ENCODE results near the gene COMMD9. TPM values are rescaled to one million over a fixed set of nuclear protein-coding genes. Genes with fewer than 3 reads are reported as not detected.

The COMMD9 gene
- polyA plus RNA-seq, 1 of the 3 experiments (the other 2 are of a cell fraction), result 44.2 TPM

- WGBS (ENCODE audit: low lambda C conversion rate), result 72% methylated on average over 8 of the region's 9 CpGs
- POLR2A ChIA-PET, result no interaction called here
- H3K9me2 ChIP-seq, result no peaks in the 10 kb centered on the region
- H3K4me1 ChIP-seq (ENCODE audit: control insufficient read depth in 1 of 2, insufficient read depth in 2 of 2, low read depth in 1 of 2, low read length in 1 of 2), result peaks cover 0 to 6% of the 10 kb centered on the region in 2 experiments; a peak in 1 of 4 replicates
- no peak overlapping the region for H3K9ac ChIP-seq
- no peaks in the 10 kb centered on the region for H3K79me2 ChIP-seq (ENCODE audit: insufficient read depth)
- no peak overlapping the region for H3K4me3 ChIP-seq (ENCODE audit: low read depth in 2 of 2, low read length in 1 of 2)
- DNase-seq, result peak; percentile 42
- H2AFZ ChIP-seq (ENCODE audit: low read depth), result no peak overlapping the region
- no peaks in the 10 kb centered on the region for H3F3A ChIP-seq (replicated peaks; ENCODE audit: insufficient read depth)
- TF ChIP-seq GATA2 (CRISPR knock-in tag; IDR thresholded peaks at IDR 0.05), result no peak
- TF ChIP-seq TCF12 (IDR thresholded peaks at IDR 0.05), result no peak
- TF ChIP-seq CHD2 (IDR thresholded peaks at IDR 0.05; ENCODE audit: low read length, partially characterized antibody), result peak; percentile 11
- TF ChIP-seq RCOR1 (IDR thresholded peaks at IDR 0.05; ENCODE audit: low read length), result peak; percentile 49; the same call in 1 of the 2 replicates
- no peak; a peak in 1 of 4 replicates for TF ChIP-seq EP300 (IDR thresholded peaks at IDR 0.05; ENCODE audit: borderline replicate concordance in 1 of 2, low read depth in 1 of 2, low read length in 1 of 2)
- no peak for TF ChIP-seq YY1 (IDR thresholded peaks at IDR 0.05; ENCODE audit: low read depth)
- no peak for TF ChIP-seq MAX (IDR thresholded peaks at IDR 0.05; ENCODE audit: low read depth)
- TF ChIP-seq TEAD4 (IDR thresholded peaks at IDR 0.05; ENCODE audit: borderline replicate concordance, insufficient read depth), result no peak
- TF ChIP-seq NFIC (IDR thresholded peaks at IDR 0.05; ENCODE audit: borderline replicate concordance), result no peak
- TF ChIP-seq SIN3A (IDR thresholded peaks at IDR 0.05; ENCODE audit: borderline replicate concordance, low read depth, low read length), result no peak
- no peak for TF ChIP-seq FOXM1 (IDR thresholded peaks at IDR 0.05; ENCODE audit: low read depth)
- TF ChIP-seq IRF3 (IDR thresholded peaks at IDR 0.05; ENCODE audit: low read depth, low read length), result no peak
- H3K36me3 ChIP-seq (replicated peaks in 1 of 2; ENCODE audit: control insufficient read depth in 1 of 2, insufficient read depth in 2 of 2, low read length in 1 of 2), result no peaks in the 10 kb centered on the region
- no peaks in the 10 kb centered on the region for H3K9me3 ChIP-seq
- H4K20me1 ChIP-seq (ENCODE audit: insufficient read depth), result no peaks in the 10 kb centered on the region
- no peaks in the 10 kb centered on the region for H3K27me3 ChIP-seq (ENCODE audit: insufficient read depth)
- no peak overlapping the region for H3K27ac ChIP-seq (ENCODE audit: low read depth in 2 of 2, low read length in 1 of 2)
- no peak overlapping the region for H3K4me2 ChIP-seq
- CTCF ChIA-PET, result interaction anchor here (0.8 to 8.1 kb wide), 11 partner anchors 10 to 647 kb away, joined by 3 to 88 read pairs (median 5); no protein-coding TSS in a partner anchor
These were observed 24.9 kb downstream of the COMMD9 start for GRCh38 chr11:36264011-36264972.

GRCh38 chr11:36261094-36261493 lies 28.1 kb downstream of the COMMD9 start:
- CTCF ChIA-PET, result interaction anchor here (0.9 to 1.8 kb wide), 10 partner anchors 8 to 645 kb away, joined by 3 to 17 read pairs (median 3); partner anchors contain the start of gene TRAF6
- POLR2A ChIA-PET, result no interaction called here
- no peaks in the 10 kb centered on the region for H3F3A ChIP-seq (replicated peaks; ENCODE audit: insufficient read depth)

More at GRCh38 chr11:36261094-36261493, 28.1 kb downstream of the COMMD9 start:
- 76% methylated on average over 4 of the region's 4 CpGs for WGBS (ENCODE audit: low lambda C conversion rate)
- TF ChIP-seq RXRA (IDR thresholded peaks at IDR 0.05; ENCODE audit: borderline replicate concordance, low read depth) (no peak), EZH2phosphoT487 (IDR thresholded peaks at IDR 0.05; ENCODE audit: borderline replicate concordance, low read depth) (no peak), FOSL2 (IDR thresholded peaks at IDR 0.05; ENCODE audit: borderline replicate concordance, low read depth) (no peak), IRF3 (IDR thresholded peaks at IDR 0.05; ENCODE audit: low read depth, low read length) (no peak), TEAD4 (IDR thresholded peaks at IDR 0.05; ENCODE audit: borderline replicate concordance, insufficient read depth) (no peak), MXI1 (IDR thresholded peaks at IDR 0.05; ENCODE audit: low read depth, low read length) (no peak), ELF1 (IDR thresholded peaks at IDR 0.05) (no peak), JUND (IDR thresholded peaks at IDR 0.05) (no peak), CTCF (IDR thresholded peaks at IDR 0.05) (no peak), RCOR1 (IDR thresholded peaks at IDR 0.05; ENCODE audit: low read length) (no peak), GABPA (IDR thresholded peaks at IDR 0.05; ENCODE audit: low read depth) (no peak), EP300 (IDR thresholded peaks at IDR 0.05; ENCODE audit: borderline replicate concordance in 1 of 2, low read depth in 1 of 2, low read length in 1 of 2) (no peak), SIN3A (IDR thresholded peaks at IDR 0.05; ENCODE audit: borderline replicate concordance, low read depth, low read length) (no peak), MAX (IDR thresholded peaks at IDR 0.05; ENCODE audit: low read depth) (no peak)
- H3K27me3 ChIP-seq (ENCODE audit: insufficient read depth), result no peaks in the 10 kb centered on the region
- H3K27ac ChIP-seq (ENCODE audit: low read depth in 2 of 2, low read length in 1 of 2), result no peak overlapping the region
- H3K9ac ChIP-seq, result no peak overlapping the region
- H2AFZ ChIP-seq (ENCODE audit: low read depth), result no peak overlapping the region
- no peak for DNase-seq
- H3K4me2 ChIP-seq, result no peak overlapping the region
- H3K4me1 ChIP-seq (ENCODE audit: control insufficient read depth in 1 of 2, insufficient read depth in 2 of 2, low read depth in 1 of 2, low read length in 1 of 2), result peaks cover 0 to 8% of the 10 kb centered on the region in 2 experiments; a peak in 1 of 4 replicates
- no peaks in the 10 kb centered on the region for H3K79me2 ChIP-seq (ENCODE audit: insufficient read depth)
- no peaks in the 10 kb centered on the region for H3K9me3 ChIP-seq
- H4K20me1 ChIP-seq (ENCODE audit: insufficient read depth), result no peaks in the 10 kb centered on the region
- no peak overlapping the region for H3K4me3 ChIP-seq (ENCODE audit: low read depth in 2 of 2, low read length in 1 of 2)
- H3K9me2 ChIP-seq, result no peaks in the 10 kb centered on the region
- H3K36me3 ChIP-seq (replicated peaks in 1 of 2; ENCODE audit: control insufficient read depth in 1 of 2, insufficient read depth in 2 of 2, low read length in 1 of 2), result no peaks in the 10 kb centered on the region
